ENCODE data around the gene ZNF550.

GRCh38 chr19:57512845-57513244, 46.8 kb downstream of the ZNF550 start:
- TF ChIP-seq EP300 (IDR thresholded peaks at IDR 0.05) (no peak), CTCF (IDR thresholded peaks at IDR 0.05) (no peak)

Measured in stomach (tissue), 4 donors.